Lower leg skin (tissue), 4 donors: ENCODE results near the gene HOXA5. TPM values are rescaled to one million over a fixed set of nuclear protein-coding genes. Genes with fewer than 3 reads are reported as not detected.

Experiments used
- DNase-seq, 2 donors: peaks; one replicate each; pipeline ENCODE4 v3.0.0-alpha.2; 2019; ENCODE audit warnings: low spot score in 2 of 2
- H3K4me3 ChIP-seq: fragments of 200-600 bp; sonication (generic); 2 replicates; pipeline ENCODE4 v1.5.1; 2017; ENCODE audit warnings: mild to moderate bottlenecking, low read depth; ENCODE audit not compliant: poor library complexity, severe bottlenecking
- POLR2A ChIP-seq, 2 donors: fragments of 450-650 bp; IDR thresholded peaks; one replicate each; pipeline ENCODE4 v1.6.1; 2016 to 2017; ENCODE audit warnings: antibody characterized with exemption in 2 of 2, mild to moderate bottlenecking in 1 of 2, moderate library complexity in 1 of 2
- WGBS, 2 donors: methylation state at CpG; one replicate each; pipeline ENCODE4 v1.1.5; 2018; 5-methylcytosine and 5-hydroxymethylcytosine counted together
- intact Hi-C: fragments of 100-400 bp; cut with DNase I; formaldehyde crosslinking; loops from one replicate; pipeline ENCODE4 v1.15.0; 2023; ENCODE audit warnings: low total_unique reads
- total RNA-seq, 4 donors: library from RNA; depleted of rRNA; stranded (reverse); fragments of >200 nt; gene quantifications; one replicate each; pipeline ENCODE4 v1.1.0, GENCODE V29; 2016
- TF ChIP-seq, protein P1 (sequence below), 3 donors: fragments of 450-650 bp; IDR thresholded peaks; one replicate each; pipeline ENCODE4 v1.5.1; 2016; ENCODE audit warnings: antibody characterized with exemption in 3 of 3, mild to moderate bottlenecking in 3 of 3, moderate library complexity in 2 of 3

HOXA5 gene
- total RNA-seq, 4 donors from 2014 or later, result 5.1 to 15.1 (median 6.1) TPM

DNA sequence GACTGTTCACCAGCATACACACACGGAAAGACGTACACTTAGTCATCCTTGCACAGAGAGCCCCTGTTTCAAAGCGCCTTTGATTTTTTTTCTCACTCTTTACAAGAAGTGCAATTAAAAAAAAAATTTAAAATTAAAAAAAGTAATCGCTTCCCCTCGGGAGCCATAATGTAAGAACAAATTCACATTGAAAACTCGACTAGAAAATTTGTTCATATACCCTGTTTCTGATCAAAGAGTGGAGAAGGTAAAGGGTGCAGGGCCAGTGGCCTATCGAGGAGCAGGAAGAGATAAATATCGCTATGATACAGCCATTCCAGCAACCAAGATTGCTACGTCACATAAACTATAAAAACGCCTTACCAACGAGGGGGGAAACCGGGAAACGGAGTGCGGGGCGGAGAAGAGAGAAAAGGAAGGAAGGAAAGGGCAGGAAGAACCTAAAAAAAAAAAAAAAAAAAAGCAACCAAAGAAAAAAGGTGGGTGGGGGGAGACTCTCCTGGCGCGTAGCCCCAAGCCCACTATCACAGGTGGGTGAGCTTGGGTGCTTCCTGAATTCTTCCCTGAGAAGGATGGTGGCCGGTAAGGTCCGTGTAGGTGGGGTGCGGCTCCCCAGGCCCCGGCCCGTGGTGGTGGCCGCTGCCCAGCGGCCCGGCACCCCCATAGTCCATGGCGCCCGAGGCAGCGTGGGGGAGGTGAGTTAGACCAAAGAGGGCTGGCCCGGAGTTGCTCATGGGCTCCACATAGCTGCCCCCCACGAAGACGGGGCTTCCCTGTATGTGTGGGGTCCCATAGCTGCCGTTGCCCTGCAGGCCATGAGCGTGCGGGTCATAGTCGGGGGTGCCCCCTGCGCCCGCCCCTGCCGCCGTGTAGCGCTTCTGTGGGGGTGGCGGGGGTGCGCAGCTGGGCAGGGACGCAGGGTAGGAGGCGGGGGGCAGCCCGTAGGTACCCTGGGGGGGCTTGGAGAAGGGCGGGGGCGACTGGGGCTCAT lies 35.8 kb downstream of the HOXA5 start:
- 78 to 79% methylated on average over 38 to 40 of the region's 47 CpGs for WGBS, 2 donors
- TF ChIP-seq, protein P1, sequence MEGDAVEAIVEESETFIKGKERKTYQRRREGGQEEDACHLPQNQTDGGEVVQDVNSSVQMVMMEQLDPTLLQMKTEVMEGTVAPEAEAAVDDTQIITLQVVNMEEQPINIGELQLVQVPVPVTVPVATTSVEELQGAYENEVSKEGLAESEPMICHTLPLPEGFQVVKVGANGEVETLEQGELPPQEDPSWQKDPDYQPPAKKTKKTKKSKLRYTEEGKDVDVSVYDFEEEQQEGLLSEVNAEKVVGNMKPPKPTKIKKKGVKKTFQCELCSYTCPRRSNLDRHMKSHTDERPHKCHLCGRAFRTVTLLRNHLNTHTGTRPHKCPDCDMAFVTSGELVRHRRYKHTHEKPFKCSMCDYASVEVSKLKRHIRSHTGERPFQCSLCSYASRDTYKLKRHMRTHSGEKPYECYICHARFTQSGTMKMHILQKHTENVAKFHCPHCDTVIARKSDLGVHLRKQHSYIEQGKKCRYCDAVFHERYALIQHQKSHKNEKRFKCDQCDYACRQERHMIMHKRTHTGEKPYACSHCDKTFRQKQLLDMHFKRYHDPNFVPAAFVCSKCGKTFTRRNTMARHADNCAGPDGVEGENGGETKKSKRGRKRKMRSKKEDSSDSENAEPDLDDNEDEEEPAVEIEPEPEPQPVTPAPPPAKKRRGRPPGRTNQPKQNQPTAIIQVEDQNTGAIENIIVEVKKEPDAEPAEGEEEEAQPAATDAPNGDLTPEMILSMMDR (IDR thresholded peaks at IDR 0.05), result no peak
- no peak for TF ChIP-seq POLR2A (IDR thresholded peaks at IDR 0.05)
- intact Hi-C loops, result no loop called here
- peak in 1 of 2 donors; percentile 83 for DNase-seq
- H3K4me3 ChIP-seq, result no peak overlapping the region

DNA sequence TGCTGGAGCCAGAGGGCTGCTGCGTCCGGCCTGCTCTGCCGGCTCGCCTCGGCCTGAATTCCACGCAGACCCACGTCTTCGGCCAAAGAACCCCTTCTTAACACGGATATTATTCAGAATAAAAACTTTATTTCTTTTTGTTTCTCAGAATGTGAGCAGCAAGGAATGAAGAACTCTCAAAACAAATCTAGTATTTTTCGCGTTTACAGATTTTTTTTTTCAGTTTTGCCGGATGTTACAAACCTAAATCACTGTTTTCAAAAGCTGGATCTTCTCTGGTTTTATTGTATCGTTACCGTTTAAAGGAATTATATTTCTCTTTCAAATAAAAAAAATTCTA lies 36.6 kb downstream of the HOXA5 start:
- 82 to 92% methylated on average over 14 of the region's 14 CpGs for WGBS, 2 donors
- TF ChIP-seq POLR2A (IDR thresholded peaks at IDR 0.05), result no peak
- TF ChIP-seq, protein P1 (IDR thresholded peaks at IDR 0.05), result no peak
- intact Hi-C loops, result no loop called here
- DNase-seq, result no peak
- H3K4me3 ChIP-seq, result no peak overlapping the region

DNA sequence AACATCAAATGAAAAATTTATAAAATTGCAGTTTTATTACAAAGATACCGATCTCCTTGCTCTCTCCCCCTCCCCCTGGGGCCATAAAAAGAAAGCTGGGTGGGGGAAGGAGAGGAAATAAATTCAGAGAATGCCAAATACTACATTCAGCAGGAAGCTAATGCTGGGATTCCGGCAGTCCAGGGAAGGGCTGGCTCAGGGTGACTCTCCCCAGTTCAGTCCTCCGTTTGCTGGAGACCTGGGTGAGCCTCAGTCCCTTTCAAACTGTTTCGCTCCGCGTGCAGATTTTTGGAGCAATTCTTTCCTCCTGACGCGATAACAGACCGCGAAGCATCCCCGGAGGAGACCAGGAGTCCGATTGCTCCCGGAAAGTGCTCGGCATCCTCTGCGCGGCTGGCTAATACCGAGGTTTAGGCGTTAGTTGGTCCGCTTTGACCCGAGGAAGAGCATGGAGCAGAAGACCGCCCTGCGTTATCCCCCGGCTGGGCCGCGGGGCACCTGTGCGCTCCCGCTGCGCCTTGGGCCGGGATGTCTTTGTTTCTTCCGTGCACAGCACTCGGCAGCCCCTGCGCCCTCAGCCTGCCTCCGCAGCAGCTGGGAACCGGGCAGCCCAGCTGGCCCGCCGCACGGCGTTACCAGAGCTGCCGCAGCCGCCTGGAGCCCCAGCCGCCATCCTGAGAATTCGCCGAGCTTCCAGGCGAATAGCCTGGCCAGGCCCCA lies 37.1 kb downstream of the HOXA5 start:
- 71 to 90% methylated on average over 43 to 44 of the region's 44 CpGs for WGBS, 2 donors
- intact Hi-C loops, result no loop called here
- peak in 1 of 2 donors; percentile 70 for DNase-seq
- no peak overlapping the region for H3K4me3 ChIP-seq
- no peak for TF ChIP-seq POLR2A (IDR thresholded peaks at IDR 0.05)
- TF ChIP-seq, protein P1 (IDR thresholded peaks at IDR 0.05), result no peak

DNA sequence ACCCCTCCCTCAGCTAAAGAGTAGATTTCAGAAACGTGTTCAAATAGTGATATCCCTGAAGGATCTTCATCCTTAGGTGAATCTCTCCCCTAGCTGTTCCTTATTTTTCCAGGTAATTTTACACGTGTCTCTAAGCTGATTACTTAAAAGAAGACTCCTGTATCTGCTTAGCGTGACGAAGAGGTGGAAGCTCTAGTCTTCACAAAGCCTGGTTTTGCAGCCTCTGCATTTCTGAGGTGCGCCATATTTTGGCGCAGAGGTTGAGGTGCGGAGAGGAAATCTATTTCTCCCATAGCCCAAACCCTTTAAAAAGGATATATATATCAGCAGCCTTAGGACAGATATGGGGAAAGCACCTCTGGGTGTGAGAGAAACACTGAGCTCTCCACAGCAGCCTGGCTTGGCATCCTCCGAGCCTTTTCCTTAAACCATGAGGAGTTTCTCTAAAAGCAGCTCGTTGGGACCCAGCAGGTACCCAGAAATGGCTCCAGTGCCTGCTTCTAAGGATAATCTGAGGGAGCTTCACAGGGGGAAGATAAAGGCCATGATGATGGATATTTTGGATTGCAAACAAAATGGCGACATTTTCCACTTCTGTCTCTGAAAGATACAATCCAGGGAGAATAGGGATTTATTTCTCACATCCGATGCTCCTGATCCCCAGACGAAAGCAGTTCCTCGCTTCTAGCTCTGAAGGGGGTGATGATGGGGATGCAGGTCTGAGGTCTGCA lies 38.0 kb downstream of the HOXA5 start:
- 86 to 87% methylated on average over 13 of the region's 13 CpGs for WGBS, 2 donors
- TF ChIP-seq, protein P1 (IDR thresholded peaks at IDR 0.05), result no peak
- no peak for TF ChIP-seq POLR2A (IDR thresholded peaks at IDR 0.05)
- intact Hi-C loops, result no loop called here
- H3K4me3 ChIP-seq, result no peak overlapping the region
- DNase-seq, result no peak

DNA sequence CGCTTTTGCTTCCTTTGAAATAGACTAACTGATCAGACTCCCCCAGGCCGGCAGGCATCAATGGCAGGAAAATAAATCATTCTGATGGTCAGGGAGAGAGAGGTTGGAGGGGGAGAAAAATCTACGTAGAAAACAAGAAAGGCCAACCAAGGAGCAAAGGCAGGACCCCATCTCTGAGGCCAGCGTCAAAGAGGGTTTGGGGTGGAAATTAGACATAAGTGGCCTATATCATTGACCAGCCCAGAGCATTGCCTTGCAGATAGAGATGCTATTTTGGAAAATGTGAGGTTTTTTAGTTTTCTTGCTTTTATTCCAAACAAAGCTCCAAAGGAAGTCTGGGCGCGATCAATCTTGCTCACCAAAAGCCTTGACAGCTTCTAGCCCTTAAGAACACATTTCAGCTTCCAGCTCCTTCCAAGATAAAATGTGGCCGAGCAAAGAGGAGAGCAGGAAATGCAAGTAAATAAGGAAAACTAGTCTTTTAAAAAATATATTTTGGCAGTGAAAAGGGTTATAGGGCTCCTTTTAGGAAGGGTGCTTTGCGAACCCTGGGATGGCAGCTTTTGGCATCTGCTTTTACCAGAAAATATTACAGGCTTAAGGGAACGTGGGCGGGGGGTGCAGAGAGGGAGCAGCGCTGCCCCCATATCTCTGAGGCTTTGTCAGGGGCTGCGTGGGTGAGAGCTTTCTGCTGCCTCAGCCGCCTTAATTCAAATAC lies 39.0 kb downstream of the HOXA5 start:
- no peak for DNase-seq
- intact Hi-C loops, result no loop called here
- WGBS, 2 donors, result 81 to 82% methylated on average over 13 of the region's 13 CpGs

More for the DNA sequence above, 39.0 kb downstream of the HOXA5 start:
- TF ChIP-seq POLR2A (IDR thresholded peaks at IDR 0.05), result no peak
- H3K4me3 ChIP-seq, result no peak overlapping the region
